Bronchial epithelial cell (primary cell): ENCODE results near the gene POMC. TPM values are rescaled to one million over a fixed set of nuclear protein-coding genes. Genes with fewer than 3 reads are reported as not detected.

Experiments
- DNase-seq: peaks from one replicate; pipeline ENCODE4 v3.0.0-alpha.2; 2010; ENCODE audit warnings: low read depth
- FAIRE-seq: peaks from 2 replicates; lab custom pipeline; 2011; peaks lifted over from hg19 to GRCh38; lab: Jason Lieb, UNC
- H3K27me3 ChIP-seq: 2 replicates; pipeline ENCODE4 v1.5.1; 2011; ENCODE audit warnings: low read length; ENCODE audit not compliant: control insufficient read depth, insufficient read depth
- H3K36me3 ChIP-seq: 2 replicates; pipeline ENCODE4 v1.5.1; 2011; ENCODE audit warnings: low read length; ENCODE audit not compliant: control insufficient read depth, insufficient read depth
- H3K4me3 ChIP-seq: 2 replicates; pipeline ENCODE4 v1.5.1; 2011; ENCODE audit warnings: mild to moderate bottlenecking, low read depth, low read length, control low read depth
- CTCF ChIP-seq: IDR thresholded peaks from 2 replicates; pipeline ENCODE4 v1.5.1; 2011; ENCODE audit warnings: mild to moderate bottlenecking, moderate library complexity, low read length, control low read depth, inconsistent platforms; ENCODE audit not compliant: insufficient read depth, severe bottlenecking
- total RNA-seq: library from RNA; depleted of rRNA; stranded (reverse); fragments of >200 nt; gene quantifications from 2 replicates; pipeline ENCODE4 v1.2.1, GENCODE V29; 2014

Gene POMC
- total RNA-seq, 1 donor from 2014 or later, result 0.26 TPM

DNA sequence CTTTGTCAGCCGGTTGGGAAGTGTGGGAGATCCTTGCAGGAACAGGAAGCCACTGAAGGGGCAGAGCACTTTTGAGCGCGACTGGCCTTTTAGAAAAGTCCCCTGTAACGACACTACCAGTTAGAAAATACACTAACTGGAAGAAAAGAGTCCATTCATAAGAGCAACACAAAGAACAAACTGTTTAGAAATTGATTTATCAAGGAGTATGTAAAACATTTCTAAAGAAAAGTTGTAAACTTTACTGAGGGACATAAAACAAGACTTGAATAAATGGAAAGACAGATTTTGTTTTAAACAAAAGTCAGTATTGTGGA lies 29.8 kb upstream of the POMC start:
- no peak for DNase-seq
- H3K36me3 ChIP-seq, result no peaks in the 10 kb centered on the region
- H3K4me3 ChIP-seq, result no peak overlapping the region
- TF ChIP-seq CTCF, result no peak
- no peaks in the 10 kb centered on the region for H3K27me3 ChIP-seq
- FAIRE-seq, result no peak

- FAIRE-seq, result no peak
- no peaks in the 10 kb centered on the region for H3K27me3 ChIP-seq
- H3K36me3 ChIP-seq, result no peaks in the 10 kb centered on the region
- no peak for TF ChIP-seq CTCF
- DNase-seq, result no peak
- no peak overlapping the region for H3K4me3 ChIP-seq
Observed at GRCh38 chr2:25197336-25198208, 29.2 kb upstream of the POMC start.

GRCh38 chr2:25194576-25195122 lies 26.3 kb upstream of the POMC start:
- Histone ChIP-seq H3K27me3 (no peaks in the 10 kb centered on the region), H3K36me3 (no peaks in the 10 kb centered on the region), H3K4me3 (no peak overlapping the region)
- no peak for TF ChIP-seq CTCF
- no peak for DNase-seq
- FAIRE-seq, result no peak

DNA sequence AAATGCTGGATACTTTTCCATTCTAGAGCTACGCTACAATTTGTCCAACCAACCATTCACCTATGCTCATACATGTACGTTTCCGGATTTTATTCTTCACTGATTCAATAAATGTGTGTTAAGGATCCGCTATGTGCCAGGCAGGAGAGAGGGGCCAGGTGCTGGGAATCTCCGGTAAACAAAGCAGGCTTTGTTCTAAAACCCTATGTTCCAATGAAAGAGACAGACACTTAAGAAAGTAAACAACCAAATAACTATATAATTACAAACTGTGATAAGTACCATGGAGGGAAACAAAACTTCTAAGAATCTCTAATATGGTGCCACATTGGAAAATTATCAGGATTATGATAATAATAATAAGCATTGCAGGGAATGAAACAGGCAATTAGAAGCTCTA lies 22.2 kb upstream of the POMC start:
- no peaks in the 10 kb centered on the region for H3K27me3 ChIP-seq
- FAIRE-seq, result no peak
- no peak for TF ChIP-seq CTCF
- DNase-seq, result no peak
- no peaks in the 10 kb centered on the region for H3K36me3 ChIP-seq
- no peak overlapping the region for H3K4me3 ChIP-seq

- FAIRE-seq (no peak), DNase-seq (no peak)
- TF ChIP-seq CTCF, result no peak
- Histone ChIP-seq H3K27me3 (no peaks in the 10 kb centered on the region), H3K4me3 (no peak overlapping the region), H3K36me3 (no peaks in the 10 kb centered on the region)
Observed at GRCh38 chr2:25188405-25188804, 20.0 kb upstream of the POMC start.
